Measurements from ENCODE around the gene MS4A2. TPM values are rescaled to one million over a fixed set of nuclear protein-coding genes. Genes with fewer than 3 reads are reported as not detected.
A peak's percentile ranks its signal among the peaks of the same experiment; 100 is the strongest.
"Not testable (repeated sequence)": the region's sequence is repeated elsewhere in the genome, so short reads cannot be mapped to it uniquely, and the experiment has no call there.

Gene MS4A2
- total RNA-seq, 1 experiment from 2014 or later = not detected

GRCh38 chr11:60101368-60101767, 12.9 kb downstream of the MS4A2 start:
- DNase-seq (ENCODE audit: low read depth) = not testable (repeated sequence)

GRCh38 chr11:60104471-60105115, 16.1 kb downstream of the MS4A2 start:
- not testable (repeated sequence) for DNase-seq (ENCODE audit: low read depth)

- not testable (repeated sequence) for DNase-seq (ENCODE audit: low read depth)
Observed at GRCh38 chr11:60108631-60109030, 20.2 kb downstream of the MS4A2 start.

GRCh38 chr11:60111793-60112192, 23.3 kb downstream of the MS4A2 start:
- DNase-seq (ENCODE audit: low read depth) = no peak

GRCh38 chr11:60116996-60117790, 28.7 kb downstream of the MS4A2 start:
- no peak for DNase-seq (ENCODE audit: low read depth)

GRCh38 chr11:60118338-60118737, 29.9 kb downstream of the MS4A2 start:
- no peak for DNase-seq (ENCODE audit: low read depth)

- no peak for DNase-seq (ENCODE audit: low read depth)
Observed at GRCh38 chr11:60119710-60120109, 31.2 kb downstream of the MS4A2 start.

GRCh38 chr11:60121264-60121663, 32.8 kb downstream of the MS4A2 start:
- no peak for DNase-seq (ENCODE audit: low read depth)

GRCh38 chr11:60122414-60123036, 34.1 kb downstream of the MS4A2 start:
- no peak for DNase-seq (ENCODE audit: low read depth)

GRCh38 chr11:60124802-60125432, 36.5 kb downstream of the MS4A2 start:
- DNase-seq (ENCODE audit: low read depth) = no peak

- DNase-seq (ENCODE audit: low read depth) = peak; percentile 16
Observed at GRCh38 chr11:60125956-60126585, 37.6 kb downstream of the MS4A2 start.

GRCh38 chr11:60127311-60127811, 38.9 kb downstream of the MS4A2 start:
- DNase-seq (ENCODE audit: low read depth) = peak; percentile 39

GRCh38 chr11:60128376-60128775, 39.9 kb downstream of the MS4A2 start:
- DNase-seq (ENCODE audit: low read depth) = no peak

GRCh38 chr11:60128866-60129265, 40.4 kb downstream of the MS4A2 start:
- DNase-seq (ENCODE audit: low read depth) = not testable (repeated sequence)

- no peak for DNase-seq (ENCODE audit: low read depth)
Observed at GRCh38 chr11:60129853-60130252, 41.4 kb downstream of the MS4A2 start.

GRCh38 chr11:60130496-60130895, 42.0 kb downstream of the MS4A2 start:
- peak; percentile 18 for DNase-seq (ENCODE audit: low read depth)

GRCh38 chr11:60131912-60132311, 43.4 kb downstream of the MS4A2 start:
- no peak for DNase-seq (ENCODE audit: low read depth)

GRCh38 chr11:60133917-60134316, 45.5 kb downstream of the MS4A2 start:
- DNase-seq (ENCODE audit: low read depth) = no peak

- DNase-seq (ENCODE audit: low read depth) = no peak
Observed at GRCh38 chr11:60143768-60144167, 55.3 kb downstream of the MS4A2 start.

GRCh38 chr11:60145677-60146076, 57.2 kb downstream of the MS4A2 start:
- no peak for DNase-seq (ENCODE audit: low read depth)

Measured in RPMI7951 (cell line).